Limb (tissue), 2 donors: ENCODE measurements around the gene CDKL5.

Experiments
- DNase-seq, 2 donors: peaks; one replicate each; pipeline ENCODE4 v3.0.0-alpha.2; 2016; ENCODE audit errors: extremely low spot score in 2 of 2

Gene CDKL5

DNA sequence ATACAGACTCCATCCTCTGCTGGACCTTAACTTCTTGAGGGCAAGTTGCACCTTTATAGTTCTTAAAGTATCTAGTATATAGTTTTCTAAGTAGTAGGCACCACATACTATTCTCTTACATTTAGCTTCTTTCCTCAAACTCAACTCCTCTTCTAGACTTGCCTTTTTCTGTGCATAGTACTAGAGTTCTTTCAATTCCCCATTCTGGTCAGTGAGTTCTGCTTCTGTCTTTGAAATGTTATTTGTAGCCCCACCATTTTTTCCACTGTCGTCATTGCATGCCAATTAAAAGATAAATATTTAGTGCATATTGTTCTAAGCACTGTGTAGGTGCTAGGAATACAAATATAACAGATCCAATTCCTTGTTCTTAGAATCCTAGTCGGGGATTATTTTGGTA lies 31.6 kb downstream of the CDKL5 start:
- DNase-seq: no peak

DNA sequence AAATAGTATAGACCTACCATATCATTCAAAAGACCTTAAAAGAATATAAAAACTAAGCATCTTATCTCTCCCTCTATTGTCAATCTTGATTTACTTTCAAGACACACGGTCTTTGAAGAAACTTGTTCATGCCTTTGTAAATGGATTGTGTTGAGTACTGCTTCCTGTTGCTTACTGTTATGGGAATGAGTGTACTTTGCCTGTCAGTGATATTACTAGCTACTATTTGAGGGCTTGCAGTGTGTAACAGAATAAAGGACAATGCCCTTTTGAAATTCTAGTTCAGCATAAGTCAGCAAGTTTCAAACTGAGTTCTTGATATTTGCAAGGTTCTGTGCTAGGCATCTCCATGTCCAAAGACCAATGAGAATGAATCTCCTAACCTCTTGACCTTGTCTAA lies 36.0 kb downstream of the CDKL5 start:
- DNase-seq: no peak

DNA sequence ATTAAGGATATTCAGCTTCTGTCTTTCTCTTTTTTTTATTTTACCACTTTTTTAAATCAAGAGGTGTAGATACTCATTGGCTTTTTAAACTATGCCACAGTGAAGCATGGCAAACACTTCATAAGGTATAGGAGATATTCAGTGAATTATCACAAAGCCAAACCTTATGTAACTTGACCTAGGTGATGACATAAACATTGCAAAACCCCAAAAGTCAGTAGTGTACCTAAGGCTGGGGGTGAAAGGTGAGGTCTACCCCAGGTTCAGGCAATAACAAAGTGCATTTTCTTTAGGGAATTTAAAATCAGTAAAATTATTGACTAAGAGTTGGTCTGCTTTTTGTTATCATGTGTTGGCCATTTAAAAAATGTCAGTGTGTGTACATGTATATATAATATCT lies 39.1 kb downstream of the CDKL5 start:
- no peak for DNase-seq

DNA sequence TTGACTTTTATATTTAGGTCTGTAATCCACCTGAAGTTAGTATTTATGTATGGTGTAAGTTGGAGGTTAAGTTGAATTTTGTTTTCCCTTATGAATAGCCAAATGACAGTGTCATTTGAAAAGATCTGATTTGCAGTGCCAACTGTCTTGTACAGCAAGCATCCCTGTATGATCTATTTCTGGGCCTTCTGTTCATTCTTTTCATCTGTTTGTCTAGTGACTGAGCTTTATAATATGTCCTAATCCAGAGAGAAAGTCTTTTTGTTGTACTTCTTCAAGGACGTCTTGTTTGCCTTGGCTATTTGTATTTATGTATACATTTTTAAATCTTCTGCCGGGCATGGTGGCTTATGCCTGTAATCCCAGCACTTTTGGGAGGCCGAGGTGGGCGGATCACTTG lies 39.6 kb downstream of the CDKL5 start:
- DNase-seq: no peak

DNA sequence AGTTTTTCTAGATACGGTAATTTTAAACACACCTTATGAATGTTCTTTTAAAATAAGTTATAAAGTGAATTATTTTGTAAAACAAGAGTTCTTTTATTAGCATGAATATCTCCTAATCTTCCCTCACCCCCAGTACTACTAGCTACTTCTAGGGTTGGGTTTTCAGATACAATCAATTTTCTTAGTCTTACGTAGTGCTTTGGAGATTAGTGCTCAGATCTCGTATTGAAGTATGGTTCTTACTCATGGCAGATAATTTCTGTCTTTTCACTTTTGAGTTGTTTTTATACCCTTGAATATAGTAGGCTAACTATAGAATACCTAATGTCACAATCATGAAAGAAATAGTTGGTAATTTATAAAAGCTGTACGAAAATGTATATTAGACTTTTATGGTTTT lies 43.2 kb downstream of the CDKL5 start:
- no peak for DNase-seq

DNA sequence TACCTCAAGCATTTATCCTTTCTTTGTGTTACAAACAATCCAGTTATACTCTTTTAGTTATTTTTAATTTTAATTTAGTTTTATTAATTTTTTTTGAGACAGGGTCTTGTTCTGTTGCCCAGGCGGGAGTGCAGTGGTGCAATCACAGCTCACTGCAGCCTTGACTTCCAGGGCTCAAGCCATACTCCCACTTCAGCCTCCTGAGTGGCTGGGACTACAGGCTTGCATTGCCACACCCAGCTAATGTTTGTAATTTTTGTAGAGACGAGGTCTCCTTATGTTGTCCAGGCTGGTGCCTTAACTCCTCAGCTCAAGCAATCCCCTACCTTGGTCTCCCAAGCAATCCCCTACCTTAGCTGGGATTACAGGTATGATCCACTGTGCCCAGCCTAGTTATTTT lies 45.9 kb downstream of the CDKL5 start:
- DNase-seq: no peak

DNA sequence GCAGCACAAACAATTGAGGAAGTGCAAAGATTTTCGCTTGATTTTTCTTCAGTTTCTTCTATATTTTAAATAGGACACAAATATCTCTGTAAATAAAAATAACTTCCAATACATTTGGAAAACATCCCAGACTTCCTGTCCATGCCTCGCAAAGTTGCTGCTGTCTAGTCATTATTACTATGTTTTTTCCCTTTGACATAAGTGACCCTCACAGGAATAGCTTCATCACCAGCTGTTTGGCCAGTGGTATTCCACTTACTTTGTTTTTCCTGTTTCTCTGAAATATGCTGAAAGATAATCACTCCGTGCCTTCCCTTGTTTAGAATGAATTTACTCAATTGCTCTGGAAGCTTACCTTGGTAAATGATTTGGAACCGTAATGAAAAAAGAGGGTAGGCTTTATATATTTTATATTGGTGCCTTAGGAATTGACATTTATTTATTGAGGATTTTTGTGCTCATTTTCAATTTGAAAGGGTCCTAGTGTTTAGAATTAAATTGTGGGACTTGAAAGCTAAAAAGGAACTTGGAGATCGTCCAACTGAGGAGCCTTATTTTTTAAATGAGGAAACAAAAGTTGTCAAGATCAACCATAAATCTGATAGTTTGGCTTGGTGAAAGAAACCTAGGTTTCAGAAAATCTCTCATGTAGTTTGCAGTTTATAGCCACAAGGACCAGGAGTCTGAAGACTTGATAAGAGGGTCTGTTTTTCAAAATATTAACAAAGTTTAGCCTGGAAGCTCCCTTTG lies 65.6 kb downstream of the CDKL5 start:
- no peak for DNase-seq

DNA sequence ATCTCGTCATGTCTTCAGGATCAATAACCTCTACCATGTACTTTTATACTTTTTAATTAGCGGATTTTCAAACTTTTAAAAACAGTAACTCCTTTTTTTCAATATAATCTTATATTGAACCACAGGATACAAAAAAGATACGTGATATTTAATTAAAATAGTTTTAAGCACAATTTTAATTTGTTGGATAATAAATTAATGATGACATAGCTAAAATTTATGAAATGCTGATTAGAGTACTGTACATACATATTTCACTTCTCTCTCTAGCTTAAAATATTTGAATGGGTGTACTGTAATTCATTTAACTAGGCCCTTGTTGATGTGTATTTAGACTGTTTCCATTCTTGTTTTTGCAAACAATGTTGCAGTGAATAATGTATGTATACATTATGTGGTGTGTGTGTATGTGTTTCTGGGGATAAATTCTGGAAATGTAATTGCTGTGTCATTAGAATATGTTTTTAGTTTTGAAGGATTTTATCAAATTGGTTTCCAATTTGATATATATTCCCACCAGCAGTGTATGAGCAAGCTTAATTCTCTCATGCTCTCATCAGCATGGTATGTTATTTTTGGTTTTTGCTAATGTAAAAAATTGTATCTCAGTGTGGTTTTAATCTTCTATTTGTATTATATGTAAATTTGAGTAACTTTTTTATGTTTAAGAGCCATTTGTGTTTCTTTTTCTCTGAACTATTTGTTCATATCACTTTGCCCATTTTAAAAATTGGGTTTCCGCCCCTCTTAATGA lies 66.4 kb downstream of the CDKL5 start:
- DNase-seq: no peak

DNA sequence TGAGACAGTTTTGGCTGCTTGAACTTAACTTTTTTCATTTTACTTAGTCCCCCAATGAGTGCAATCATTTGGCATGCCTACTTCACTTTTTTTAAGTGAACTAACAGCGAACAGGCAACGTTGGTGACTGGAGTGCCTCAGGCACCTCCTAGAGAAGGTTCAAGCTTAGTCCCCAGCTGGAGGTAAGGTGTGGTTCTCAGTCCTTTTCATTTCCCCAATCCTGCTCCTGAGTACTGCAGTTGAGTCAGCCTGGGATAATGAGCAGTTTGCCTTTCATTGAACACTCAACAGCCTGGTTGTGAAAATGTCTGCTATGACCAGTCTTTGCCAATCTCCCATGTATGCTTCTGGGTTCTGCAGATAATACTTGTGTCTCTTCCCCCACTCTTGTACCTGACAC lies 109.5 kb downstream of the CDKL5 start:
- DNase-seq: no peak

DNA sequence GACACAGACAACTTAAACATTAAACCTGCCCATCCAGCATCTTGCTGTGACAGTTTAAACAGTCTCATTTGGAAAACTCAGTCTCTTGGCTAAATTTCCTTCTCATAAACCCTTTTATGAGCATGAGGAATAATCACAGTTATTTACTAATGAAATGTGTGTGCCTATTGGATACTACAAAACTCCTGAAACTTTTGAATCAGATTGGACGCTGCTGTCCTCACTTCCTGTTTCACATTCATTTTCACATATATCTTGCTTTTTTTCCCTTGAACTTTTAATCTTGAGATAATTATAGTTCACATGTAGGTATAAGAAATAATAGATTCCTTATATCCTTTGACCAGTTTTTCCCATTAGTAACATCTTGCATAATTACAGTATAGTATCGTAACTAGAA lies 111.7 kb downstream of the CDKL5 start:
- DNase-seq: no peak

DNA sequence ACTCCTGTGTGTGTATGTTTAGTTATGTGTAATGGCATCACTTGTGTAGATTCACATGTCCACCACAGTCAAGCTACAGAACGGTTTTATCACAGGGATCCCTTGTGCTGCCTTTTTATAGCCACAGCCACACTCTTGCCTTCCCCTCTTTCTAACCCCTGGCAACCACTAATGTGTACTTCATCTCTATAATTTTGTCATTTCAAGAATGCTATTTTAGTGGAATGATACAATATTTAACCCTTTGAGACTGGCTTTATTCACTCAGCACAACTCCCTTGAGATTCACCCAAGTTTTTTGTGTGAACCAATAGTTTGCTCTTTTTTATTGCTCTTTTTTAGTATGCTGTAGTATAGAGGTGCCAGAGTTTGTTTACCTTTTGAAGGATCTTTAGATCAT lies 112.1 kb downstream of the CDKL5 start:
- DNase-seq: no peak

DNA sequence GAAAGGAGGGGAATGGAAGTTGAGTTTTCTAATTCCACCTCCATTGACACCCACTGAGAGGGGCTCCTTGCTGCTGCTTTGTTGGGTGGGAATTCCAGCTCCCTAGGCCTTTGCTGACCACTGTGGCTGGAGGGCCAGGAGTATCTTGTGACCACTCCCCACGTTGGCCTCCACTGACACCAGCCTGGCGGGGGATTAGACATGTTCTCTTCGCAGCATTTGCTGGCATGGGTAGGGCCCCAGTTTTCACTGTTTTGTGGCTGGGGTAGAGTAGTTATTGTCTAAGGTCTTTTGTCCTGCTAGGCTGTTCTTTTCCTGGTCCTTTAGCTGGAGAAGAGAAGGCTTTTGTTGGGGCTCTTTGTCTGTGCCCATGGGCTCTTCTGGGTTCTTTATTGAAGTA lies 116.7 kb downstream of the CDKL5 start:
- no peak for DNase-seq

DNA sequence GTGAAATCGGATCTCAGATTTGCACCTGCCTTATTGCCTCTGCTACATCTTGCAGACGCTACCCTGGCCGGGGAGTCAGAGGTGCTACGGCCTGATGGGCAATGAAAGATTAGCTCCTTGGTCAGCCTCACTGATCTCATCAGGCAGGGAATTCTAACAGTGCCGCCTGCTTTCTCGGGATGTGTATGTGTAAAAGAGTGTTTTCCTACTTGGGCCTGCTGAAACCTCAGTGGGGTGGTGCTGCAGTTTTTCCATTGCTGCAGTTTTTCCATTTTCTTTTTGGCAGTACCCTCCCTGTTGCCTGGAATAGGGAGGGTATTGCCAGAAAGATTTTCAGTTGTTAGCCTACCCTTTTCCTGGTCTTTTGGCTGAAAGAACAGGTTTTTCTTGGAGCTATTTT lies 117.5 kb downstream of the CDKL5 start:
- DNase-seq: no peak

DNA sequence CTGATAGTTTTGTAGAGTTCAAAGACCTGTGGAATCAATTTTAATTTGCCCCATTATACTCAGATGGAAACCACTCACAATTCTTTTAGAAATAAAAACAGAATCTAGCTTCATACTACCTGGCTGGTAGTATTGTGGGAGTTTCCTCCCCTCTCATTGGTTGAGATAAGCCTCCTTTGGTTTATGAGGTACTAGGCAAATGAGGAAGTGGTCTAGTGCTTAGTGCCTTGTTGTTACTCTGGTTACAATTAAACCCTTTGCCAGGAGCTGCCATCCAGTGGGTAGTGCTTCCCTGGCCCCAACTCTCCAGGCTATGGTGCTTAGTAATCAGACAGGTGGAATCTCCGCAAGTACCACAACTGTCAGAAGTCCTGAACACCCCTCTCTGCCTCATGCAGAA lies 118.3 kb downstream of the CDKL5 start:
- no peak for DNase-seq

DNA sequence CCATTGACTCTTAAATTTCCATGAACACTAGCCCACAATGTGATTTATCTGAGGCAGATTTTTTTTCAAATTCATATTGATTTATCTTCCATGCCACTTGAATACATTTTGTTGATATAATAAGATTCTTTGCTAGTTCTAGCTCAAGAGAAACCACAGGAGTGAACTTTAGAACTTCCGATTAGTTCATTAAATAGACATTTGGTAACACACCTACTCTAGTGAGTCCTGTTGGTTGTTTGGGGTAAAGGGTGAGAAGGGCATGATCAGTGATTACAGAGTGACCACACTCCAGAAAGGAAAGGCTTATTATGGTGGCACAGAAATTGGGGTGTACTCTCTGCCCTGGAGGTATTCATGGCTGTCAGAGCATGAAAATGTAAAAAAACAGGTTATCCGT lies 120.4 kb downstream of the CDKL5 start:
- no peak for DNase-seq

DNA sequence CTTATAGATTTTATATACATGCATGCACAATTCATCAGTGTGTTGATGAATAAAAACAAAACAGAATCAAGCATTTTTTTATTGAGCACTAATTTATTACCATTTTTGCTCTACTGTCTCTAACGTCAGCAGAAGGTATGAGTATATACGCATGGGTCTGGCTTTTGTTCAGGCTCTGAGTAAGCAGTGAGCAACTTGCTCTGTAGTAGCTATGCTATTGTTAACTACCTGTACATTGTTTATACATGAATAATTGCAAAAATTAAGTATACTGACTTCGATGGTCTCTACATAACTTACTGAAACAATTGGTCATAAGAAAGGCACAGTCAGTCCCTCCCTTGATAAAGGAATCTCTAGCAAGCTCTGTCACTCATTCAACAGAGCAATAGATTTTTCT lies 123.6 kb downstream of the CDKL5 start:
- no peak for DNase-seq

DNA sequence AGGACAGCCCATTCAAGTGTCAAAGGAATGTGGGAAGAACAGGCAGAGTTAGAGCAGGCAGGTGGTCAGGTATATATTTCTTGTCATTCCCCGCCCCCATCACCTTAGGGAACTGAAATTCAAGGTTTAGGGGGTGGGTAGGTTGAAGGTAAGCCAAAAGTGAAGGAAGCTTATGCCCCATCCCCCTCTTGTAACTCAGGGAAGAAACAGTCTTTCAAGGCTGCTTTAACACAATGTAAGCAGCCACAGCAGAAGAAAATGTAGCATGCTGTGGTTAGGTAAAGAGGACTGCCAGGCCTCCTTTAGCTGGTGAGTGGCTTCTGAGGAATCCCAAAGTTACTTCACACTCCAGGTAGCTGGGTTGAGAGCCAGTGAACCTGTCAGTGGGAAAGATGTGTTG lies 124.2 kb downstream of the CDKL5 start:
- DNase-seq: no peak

DNA sequence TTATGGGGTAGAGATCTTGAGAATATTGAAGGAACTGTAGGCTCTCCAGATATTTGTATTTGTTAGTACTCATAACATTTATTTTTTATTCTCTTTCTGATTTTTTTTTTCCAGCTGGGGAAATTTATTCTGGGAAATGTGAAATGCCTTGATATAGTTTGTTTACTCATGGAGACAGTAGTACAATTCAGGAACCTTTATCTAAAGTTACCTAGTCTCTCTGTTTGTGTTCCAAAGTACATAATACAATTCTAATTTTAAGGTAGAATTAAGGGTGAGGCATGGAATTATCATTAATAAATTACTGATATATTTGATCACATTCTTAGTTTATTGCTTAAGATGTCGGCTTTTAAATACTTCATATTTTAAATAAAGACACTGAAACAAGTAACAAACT lies 132.5 kb downstream of the CDKL5 start:
- DNase-seq: no peak

DNA sequence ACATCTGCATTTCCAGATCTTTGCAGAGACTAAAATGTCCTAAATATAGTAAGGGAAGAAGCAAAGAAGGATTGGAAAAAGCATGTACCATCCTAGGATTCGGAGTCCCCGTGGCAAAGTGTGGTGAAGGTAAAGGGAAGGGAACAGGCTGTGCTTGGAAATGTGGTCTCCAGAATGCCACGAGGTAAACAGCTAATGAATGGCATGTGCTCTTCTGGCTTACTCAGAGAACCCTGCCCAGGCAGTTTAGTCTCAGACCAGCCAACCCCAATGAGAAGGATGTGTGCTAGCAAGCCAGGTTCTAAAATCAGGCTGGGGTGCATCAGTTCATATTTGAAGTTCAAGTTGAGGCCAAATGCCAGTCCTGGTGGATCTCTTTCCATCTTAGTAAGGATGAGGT lies 133.4 kb downstream of the CDKL5 start:
- no peak for DNase-seq

DNA sequence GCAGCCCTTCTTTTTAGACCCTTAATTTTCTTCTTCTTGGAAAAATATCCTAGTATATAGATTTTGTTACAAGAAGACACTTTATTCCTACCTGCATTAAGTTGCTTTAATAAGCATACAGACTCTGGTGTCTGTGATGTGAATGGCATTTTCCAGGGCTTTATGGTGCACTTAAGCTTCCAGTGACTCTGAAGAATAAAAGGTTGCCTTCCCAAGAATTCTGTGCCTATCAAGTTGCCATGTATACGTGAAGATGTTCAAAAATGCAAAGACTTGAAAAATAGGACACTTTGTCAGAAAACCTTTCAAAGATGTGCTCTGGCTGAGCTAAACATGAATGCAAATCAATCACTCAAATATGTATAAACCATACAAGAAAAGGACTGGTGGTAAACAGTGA lies 135.6 kb downstream of the CDKL5 start:
- DNase-seq: no peak

DNA sequence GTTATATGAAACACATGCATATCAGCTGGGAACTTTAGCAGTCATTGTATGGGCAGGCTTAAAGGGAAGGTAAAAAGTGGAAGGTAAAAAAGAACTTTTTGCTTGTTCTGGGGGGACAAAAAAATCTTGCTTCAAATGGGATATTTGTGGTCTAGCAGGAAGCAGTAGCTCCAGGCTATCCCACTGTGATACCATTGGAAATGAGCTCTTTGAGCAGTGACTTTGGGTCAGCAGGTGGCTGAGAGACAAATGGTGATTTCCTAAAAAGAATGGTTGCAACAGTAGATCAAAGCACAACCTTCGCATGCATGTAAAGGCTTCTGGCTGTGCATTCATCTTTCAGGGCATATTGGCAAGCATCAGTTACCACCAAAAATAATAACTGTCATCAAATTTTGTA lies 140.3 kb downstream of the CDKL5 start:
- DNase-seq: no peak

DNA sequence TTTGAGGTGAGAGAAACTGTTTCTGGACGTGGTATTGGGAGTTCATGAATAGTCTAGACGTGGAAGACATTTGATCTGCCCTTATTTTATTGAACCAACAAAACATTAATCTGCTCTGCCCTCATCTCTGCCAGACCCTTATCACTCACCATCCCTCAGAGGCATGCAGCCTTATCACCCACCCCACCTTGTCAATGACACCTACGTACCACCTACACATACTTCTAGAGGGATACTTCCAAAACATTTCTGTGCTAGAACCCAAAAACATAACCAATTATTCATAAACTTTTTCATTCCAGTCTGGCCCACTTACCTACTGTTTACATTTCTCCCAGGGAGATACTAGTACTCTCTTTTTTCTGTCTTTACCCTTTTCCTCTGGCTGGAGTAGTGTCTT lies 141.3 kb downstream of the CDKL5 start:
- no peak for DNase-seq

DNA sequence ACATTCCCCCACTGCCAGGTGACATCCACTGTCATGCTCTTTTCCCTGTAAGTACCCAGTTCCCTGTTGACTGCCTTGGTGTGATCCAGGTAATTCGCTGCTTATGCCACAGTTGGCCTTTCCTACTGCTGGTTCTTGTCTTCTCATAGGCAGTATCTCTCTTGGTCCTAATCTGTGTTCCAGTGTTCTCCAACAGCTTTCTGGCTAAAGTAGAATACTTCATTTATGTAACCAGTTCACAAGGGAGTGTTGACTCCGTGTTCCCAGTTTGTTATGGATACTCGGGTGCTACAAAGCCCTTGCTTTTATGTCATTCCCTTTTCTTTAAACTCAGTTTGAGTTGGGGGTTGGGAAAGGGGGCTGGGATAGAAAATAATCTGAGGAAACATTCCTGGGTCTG lies 148.1 kb downstream of the CDKL5 start:
- no peak for DNase-seq
